NAMALWA (cell line): ENCODE results near the gene KLHL21.
A peak's percentile ranks its signal among the peaks of the same experiment; 100 is the strongest.

Source experiments
- DNase-seq: peaks from one replicate; pipeline ENCODE4 v3.0.0-alpha.2; 2015; ENCODE audit warnings: low spot score

KLHL21 gene

GRCh38 chr1:6554031-6554906 is 48.4 kb downstream of the KLHL21 start, which contains the start of gene NOL9:
TSS of gene NOL9 (minus strand) at chr1:6554513. CDS start at chr1:6554502, 11 bp downstream.
- peak; percentile 98 for DNase-seq

- no peak for DNase-seq
Measured at GRCh38 chr1:6547301-6547700, 55.4 kb downstream of the KLHL21 start.

- no peak for DNase-seq
Measured at GRCh38 chr1:6546326-6546725, 56.3 kb downstream of the KLHL21 start.

GRCh38 chr1:6545276-6546112 is 57.2 kb downstream of the KLHL21 start:
- DNase-seq = no peak

- DNase-seq = no peak
Measured at GRCh38 chr1:6544831-6545230, 57.8 kb downstream of the KLHL21 start.
